CD4-positive, alpha-beta memory T cell (primary cell): ENCODE results near the gene TBL1X. TPM values are rescaled to one million over a fixed set of nuclear protein-coding genes. Genes with fewer than 3 reads are reported as not detected.

ENCODE experiments used
- CTCF ChIA-PET: fragments of 350-600 bp; sonication (Branson Sonifier 250); formaldehyde crosslinking; loops from one replicate; lab custom pipeline; 2021; ENCODE audit warnings: inconsistent platforms; ENCODE audit not compliant: partially characterized antibody; lab: Charles Lee
- POLR2A ChIA-PET: fragments of 350-600 bp; sonication (Branson Sonifier 250); formaldehyde crosslinking; loops from one replicate; lab custom pipeline; 2021; ENCODE audit not compliant: partially characterized antibody; lab: Charles Lee
- DNase-seq, 5 donors: peaks; one replicate each; pipeline versions ENCODE4 v3.0.0 to v3.0.0-alpha.2; 2020 to 2022; ENCODE audit warnings: mixed read lengths in 1 of 5
- H3K27ac ChIP-seq: one replicate; pipeline ENCODE4 v1.7.0; 2013; ENCODE audit warnings: low read depth, low read length
- H3K27me3 ChIP-seq: 2 replicates; pipeline ENCODE4 v1.7.0; 2013; ENCODE audit warnings: mild to moderate bottlenecking, low read length, moderate library complexity; ENCODE audit not compliant: insufficient read depth
- H3K36me3 ChIP-seq: 2 replicates; pipeline ENCODE4 v1.7.0; 2013; ENCODE audit warnings: mild to moderate bottlenecking, low read length, moderate library complexity; ENCODE audit not compliant: insufficient read depth
- H3K4me1 ChIP-seq: 2 replicates; pipeline ENCODE4 v1.7.0; 2013; ENCODE audit warnings: mild to moderate bottlenecking, low read length, moderate library complexity; ENCODE audit not compliant: insufficient read depth
- H3K4me3 ChIP-seq, 2 donors: one replicate each; pipeline ENCODE4 v1.7.0; 2013; ENCODE audit warnings: low read length in 2 of 2, mild to moderate bottlenecking in 1 of 2
- H3K9me3 ChIP-seq, 2 donors: one replicate each; pipeline ENCODE4 v1.7.0; 2013; ENCODE audit warnings: low read length in 2 of 2, control low read depth in 1 of 2; ENCODE audit not compliant: control insufficient read depth in 1 of 2
- H3K27ac Mint-ChIP-seq, 7 donors: one replicate each; pipeline ENCODE4 v1.8.0; 2020 to 2021; ENCODE audit warnings: mixed read lengths in 7 of 7, mild to moderate bottlenecking in 6 of 7, inconsistent platforms in 3 of 7, moderate library complexity in 3 of 7
- H3K27me3 Mint-ChIP-seq, 2 donors: one replicate each; pipeline ENCODE4 v1.8.0; 2020 to 2021; ENCODE audit warnings: mixed read lengths in 2 of 2
- H3K36me3 Mint-ChIP-seq, 2 donors: one replicate each; pipeline ENCODE4 v1.8.0; 2020 to 2021; ENCODE audit warnings: mixed read lengths in 2 of 2, inconsistent platforms in 1 of 2, mild to moderate bottlenecking in 1 of 2
- H3K4me1 Mint-ChIP-seq, 4 donors: one replicate each; pipeline ENCODE4 v1.8.0; 2020 to 2021; ENCODE audit warnings: mixed read lengths in 4 of 4, mild to moderate bottlenecking in 1 of 4
- H3K4me3 Mint-ChIP-seq, 8 donors: one replicate each; pipeline ENCODE4 v1.8.0; 2020 to 2021; ENCODE audit warnings: mixed read lengths in 8 of 8, mild to moderate bottlenecking in 7 of 8, moderate library complexity in 6 of 8, inconsistent platforms in 3 of 8
- H3K9me3 Mint-ChIP-seq, 8 donors: one replicate each; pipeline ENCODE4 v1.8.0; 2020 to 2021; ENCODE audit warnings: mixed read lengths in 8 of 8, mild to moderate bottlenecking in 5 of 8, inconsistent platforms in 3 of 8, moderate library complexity in 1 of 8
- intact Hi-C: fragments of 100-400 bp; cut with micrococcal nuclease; formaldehyde crosslinking; loops from one replicate; pipeline ENCODE4 v1.15.1; 2023
- polyA plus RNA-seq, 2 donors: library from polyadenylated mRNA; unstranded; fragments of 300-500 nt; fragmentation: Illumina TruSeq; gene quantifications; one replicate each; pipeline ENCODE4 v1.2.3, GENCODE V29; 2021
- total RNA-seq, 2 experiments: library from RNA; stranded (reverse); gene quantifications; one replicate each; pipeline ENCODE4 v1.2.3, GENCODE V29; 2021

TBL1X gene
- total and polyA plus RNA-seq, 4 experiments from 2014 or later, result 6.1 to 50.5 (median 34.3) TPM

DNA sequence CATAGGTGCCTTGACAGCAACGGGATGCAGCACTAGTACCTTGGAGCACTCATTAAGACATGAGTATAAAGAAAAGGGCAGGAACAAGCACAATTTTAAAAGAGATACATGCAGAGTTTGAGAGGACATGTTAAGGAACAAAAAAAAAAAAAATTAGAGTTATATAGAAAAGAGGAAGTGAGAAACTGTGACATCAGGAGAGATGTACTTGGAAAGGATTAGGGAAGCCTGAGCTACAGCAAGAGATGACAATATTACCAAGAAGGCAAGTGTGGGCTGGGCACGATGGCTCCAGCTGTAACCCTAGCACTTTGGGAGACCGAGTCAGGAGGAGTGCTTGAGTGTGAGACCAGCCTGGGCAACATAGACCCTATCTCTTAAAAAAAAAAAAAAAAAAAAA is 263.4 kb downstream of the TBL1X start:
- ChIA-PET CTCF (no interaction called here), POLR2A (no interaction called here)
- DNase-seq, result no peak
- Mint-ChIP-seq H3K4me1 (no peaks in the 10 kb centered on the region), H3K36me3 (peaks cover 3 to 6% of the 10 kb centered on the region in 2 donors), H3K27ac (no peak overlapping the region), H3K4me3 (no peak overlapping the region), H3K27me3 (no peaks in the 10 kb centered on the region), H3K9me3 (peaks cover 0 to 47% (median 31%) of the 10 kb centered on the region in 8 donors)
- Histone ChIP-seq H3K27ac (no peak overlapping the region), H3K4me3 (no peak overlapping the region), H3K36me3 (no peaks in the 10 kb centered on the region), H3K4me1 (no peaks in the 10 kb centered on the region), H3K27me3 (no peaks in the 10 kb centered on the region), H3K9me3 (no peaks in the 10 kb centered on the region)
- intact Hi-C loops, result no loop called here

DNA sequence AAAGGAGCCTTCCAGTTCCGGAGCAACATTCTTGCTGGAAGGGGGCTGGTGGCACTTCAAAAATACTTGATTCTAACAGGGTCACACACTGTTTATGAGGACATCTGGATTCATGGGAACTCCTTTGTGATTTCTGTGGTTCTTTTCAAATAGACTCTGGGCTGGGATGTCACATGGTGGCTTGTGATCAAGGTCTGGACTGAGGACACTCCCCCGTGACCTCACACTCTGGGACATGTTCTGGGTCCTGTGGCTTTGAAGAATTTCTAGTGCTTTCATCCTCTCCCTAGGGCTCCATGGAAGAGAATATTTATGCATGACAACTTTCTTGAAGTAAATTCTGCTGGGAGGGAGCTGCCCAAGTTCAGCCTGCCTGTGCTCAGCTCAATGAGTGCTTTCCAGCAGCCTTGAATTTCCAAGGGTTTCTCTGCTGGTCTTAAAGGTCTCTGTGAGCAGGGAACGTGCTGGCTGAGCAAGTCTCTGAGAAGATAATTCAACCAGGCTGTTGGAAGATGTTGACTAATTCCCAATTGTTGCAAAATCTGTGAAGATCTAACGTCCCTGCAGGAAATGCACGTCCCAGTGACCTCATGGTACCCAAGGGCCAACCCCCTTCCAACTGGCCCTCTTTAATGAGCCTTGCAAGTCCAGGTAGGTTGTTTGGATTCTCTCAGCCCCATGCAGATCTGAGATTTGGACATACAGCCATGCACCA is 264.5 kb downstream of the TBL1X start:
- no peak overlapping the region for H3K27ac Mint-ChIP-seq
- Histone ChIP-seq H3K27ac (no peak overlapping the region), H3K9me3 (no peaks in the 10 kb centered on the region), H3K4me1 (no peaks in the 10 kb centered on the region), H3K4me3 (no peak overlapping the region), H3K36me3 (no peaks in the 10 kb centered on the region), H3K27me3 (no peaks in the 10 kb centered on the region)
- no peaks in the 10 kb centered on the region for H3K4me1 Mint-ChIP-seq
- H3K27me3 Mint-ChIP-seq, result no peaks in the 10 kb centered on the region
- ChIA-PET CTCF (no interaction called here), POLR2A (no interaction called here)
- DNase-seq, result no peak
- peaks cover 1 to 3% of the 10 kb centered on the region in 2 donors for H3K36me3 Mint-ChIP-seq
- intact Hi-C loops, result no loop called here
- H3K4me3 Mint-ChIP-seq, result no peak overlapping the region
- H3K9me3 Mint-ChIP-seq, result peaks cover 0 to 39% (median 28%) of the 10 kb centered on the region in 8 donors

DNA sequence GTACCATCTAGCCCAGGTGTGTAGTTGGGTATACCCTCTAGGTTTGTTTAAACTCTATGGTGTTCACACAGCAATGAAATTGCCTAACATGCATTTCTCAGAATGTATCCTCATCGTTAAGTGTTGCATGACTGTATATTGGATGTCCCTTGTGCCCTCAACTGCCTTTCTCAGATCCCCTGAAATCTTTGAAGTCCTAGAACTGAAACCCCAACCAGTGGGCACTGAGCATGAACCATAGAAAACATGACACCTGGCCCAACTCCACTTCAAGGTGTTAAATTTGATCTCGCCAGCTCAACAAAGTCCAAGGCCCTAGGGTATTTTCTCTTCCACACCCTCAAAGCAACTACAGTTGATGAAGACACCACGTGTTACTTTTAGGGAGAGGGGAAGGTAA is 265.2 kb downstream of the TBL1X start:
- H3K4me1 ChIP-seq, result no peaks in the 10 kb centered on the region
- Mint-ChIP-seq H3K4me3 (no peak overlapping the region), H3K9me3 (peaks cover 0 to 32% (median 26%) of the 10 kb centered on the region in 8 donors), H3K27me3 (no peaks in the 10 kb centered on the region), H3K27ac (no peak overlapping the region), H3K4me1 (no peaks in the 10 kb centered on the region), H3K36me3 (peaks cover 1 to 3% of the 10 kb centered on the region in 2 donors)
- H3K27me3 ChIP-seq, result no peaks in the 10 kb centered on the region
- H3K27ac ChIP-seq, result no peak overlapping the region
- ChIA-PET POLR2A (no interaction called here), CTCF (no interaction called here)
- H3K36me3 ChIP-seq, result no peaks in the 10 kb centered on the region
- intact Hi-C loops, result no loop called here
- no peaks in the 10 kb centered on the region for H3K9me3 ChIP-seq
- no peak overlapping the region for H3K4me3 ChIP-seq
- DNase-seq, result no peak

DNA sequence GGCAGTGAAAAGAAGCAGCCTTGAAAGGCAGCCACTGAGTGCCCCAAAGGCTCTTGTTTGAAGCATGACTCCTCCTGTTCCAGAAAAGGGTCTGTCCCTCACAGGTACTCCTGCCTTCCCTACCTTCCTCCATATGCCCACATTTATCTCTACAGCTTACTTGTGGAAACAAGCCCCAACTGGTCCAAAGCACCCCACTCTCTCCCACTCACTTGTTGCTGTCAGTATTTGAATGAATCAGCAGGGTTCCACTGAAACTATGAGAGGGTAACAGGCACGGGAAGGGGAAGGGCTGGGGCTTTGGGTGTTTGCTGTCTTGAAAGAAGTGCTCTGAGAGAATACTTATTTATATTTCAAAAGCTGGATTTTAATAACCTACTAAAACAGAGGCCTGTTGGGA is 265.9 kb downstream of the TBL1X start:
- Mint-ChIP-seq H3K4me3 (no peak overlapping the region), H3K9me3 (peaks cover 0 to 29% (median 25%) of the 10 kb centered on the region in 8 donors), H3K4me1 (no peaks in the 10 kb centered on the region), H3K27me3 (no peaks in the 10 kb centered on the region), H3K36me3 (peaks cover 1 to 3% of the 10 kb centered on the region in 2 donors), H3K27ac (no peak overlapping the region)
- DNase-seq, result no peak
- Histone ChIP-seq H3K4me3 (no peak overlapping the region), H3K27me3 (no peaks in the 10 kb centered on the region), H3K4me1 (no peaks in the 10 kb centered on the region), H3K36me3 (no peaks in the 10 kb centered on the region), H3K27ac (no peak overlapping the region), H3K9me3 (no peaks in the 10 kb centered on the region)
- ChIA-PET POLR2A (no interaction called here), CTCF (no interaction called here)
- intact Hi-C loops, result no loop called here

DNA sequence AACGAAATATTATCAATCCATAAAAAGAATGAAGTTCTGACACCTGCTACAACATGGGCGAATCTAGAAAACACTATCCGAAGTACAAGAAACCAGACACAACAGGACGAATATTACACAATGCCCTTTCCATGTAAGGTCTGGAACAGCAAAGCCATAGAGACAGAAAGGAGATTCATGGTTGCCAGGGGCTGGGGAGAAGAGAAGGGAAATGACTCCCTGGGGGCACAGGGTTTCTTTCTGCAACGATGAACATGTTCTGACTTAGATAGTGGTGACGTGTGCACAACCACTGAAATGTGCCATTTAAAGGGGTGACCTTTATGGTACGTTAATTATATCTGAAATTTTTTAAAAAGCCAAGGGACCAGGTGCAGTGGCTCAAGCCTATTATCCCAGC is 272.5 kb downstream of the TBL1X start:
- Histone ChIP-seq H3K27ac (no peak overlapping the region), H3K9me3 (no peaks in the 10 kb centered on the region), H3K27me3 (no peaks in the 10 kb centered on the region), H3K4me1 (no peaks in the 10 kb centered on the region), H3K4me3 (no peak overlapping the region), H3K36me3 (no peaks in the 10 kb centered on the region)
- intact Hi-C loops, result no loop called here
- peaks cover 2 to 3% of the 10 kb centered on the region in 2 donors for H3K27me3 Mint-ChIP-seq
- no peak overlapping the region for H3K27ac Mint-ChIP-seq
- POLR2A ChIA-PET, result no interaction called here
- DNase-seq, result no peak
- no peaks in the 10 kb centered on the region for H3K36me3 Mint-ChIP-seq
- no peaks in the 10 kb centered on the region for H3K4me1 Mint-ChIP-seq
- CTCF ChIA-PET, result no interaction called here
- no peak overlapping the region for H3K4me3 Mint-ChIP-seq
- H3K9me3 Mint-ChIP-seq, result peaks cover 0 to 6% (median 2%) of the 10 kb centered on the region in 8 donors

DNA sequence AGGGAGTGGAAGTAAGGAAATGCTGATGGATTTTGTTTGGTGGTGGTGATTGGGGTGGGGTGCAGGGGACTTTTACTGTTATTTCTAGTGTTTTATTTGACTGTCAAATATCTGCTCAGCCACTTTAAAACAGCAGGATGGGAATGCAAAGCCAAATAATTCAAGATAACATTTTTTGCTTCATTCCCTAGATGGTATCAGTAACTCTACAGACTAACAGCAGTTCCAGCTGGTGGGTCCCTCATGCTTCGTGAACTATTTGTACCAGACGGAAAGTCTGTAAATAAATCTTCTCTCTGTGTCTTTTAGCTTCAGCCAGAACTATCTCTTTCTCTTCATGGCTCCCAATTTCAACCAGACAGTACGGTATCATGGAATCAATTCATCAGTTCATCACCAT is 273.3 kb downstream of the TBL1X start:
- POLR2A ChIA-PET, result no interaction called here
- H3K9me3 Mint-ChIP-seq, result peaks cover 0 to 6% (median 2%) of the 10 kb centered on the region in 8 donors
- Histone ChIP-seq H3K27me3 (no peaks in the 10 kb centered on the region), H3K4me3 (no peak overlapping the region), H3K4me1 (no peaks in the 10 kb centered on the region), H3K9me3 (no peaks in the 10 kb centered on the region), H3K27ac (no peak overlapping the region), H3K36me3 (no peaks in the 10 kb centered on the region)
- CTCF ChIA-PET, result no interaction called here
- H3K27ac Mint-ChIP-seq, result peak overlapping the region in 1 of 7 donors; percentile 23
- H3K4me1 Mint-ChIP-seq, result no peaks in the 10 kb centered on the region
- H3K36me3 Mint-ChIP-seq, result no peaks in the 10 kb centered on the region
- intact Hi-C loops, result no loop called here
- peaks cover 2 to 3% of the 10 kb centered on the region in 2 donors for H3K27me3 Mint-ChIP-seq
- no peak for DNase-seq
- H3K4me3 Mint-ChIP-seq, result no peak overlapping the region

DNA sequence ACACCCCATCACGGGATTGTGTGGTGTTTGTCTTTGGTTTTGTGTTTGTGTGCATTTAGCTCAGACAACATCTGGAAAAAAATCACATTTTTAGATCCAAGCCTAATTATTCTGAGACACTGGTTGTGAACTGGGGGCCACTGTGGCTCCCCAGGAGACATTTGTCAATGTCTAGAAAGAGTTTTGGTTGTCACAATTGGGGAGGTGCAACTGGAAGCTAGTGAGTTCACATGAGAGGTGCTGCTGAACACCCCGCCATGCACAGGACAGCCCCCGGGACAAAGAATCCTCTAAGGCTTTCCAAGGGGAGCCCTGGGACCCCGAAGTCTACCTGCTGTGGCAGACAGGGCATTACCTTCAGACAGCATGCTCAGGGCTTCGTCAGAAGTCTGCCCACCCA is 274.3 kb downstream of the TBL1X start:
- H3K4me1 Mint-ChIP-seq, result peaks cover 0 to 1% (median 0%) of the 10 kb centered on the region in 4 donors
- intact Hi-C loops, result no loop called here
- ChIA-PET POLR2A (no interaction called here), CTCF (no interaction called here)
- H3K27me3 Mint-ChIP-seq, result peaks cover 2 to 3% of the 10 kb centered on the region in 2 donors
- Histone ChIP-seq H3K4me3 (no peak overlapping the region), H3K9me3 (no peaks in the 10 kb centered on the region), H3K27ac (no peak overlapping the region), H3K4me1 (no peaks in the 10 kb centered on the region), H3K36me3 (no peaks in the 10 kb centered on the region), H3K27me3 (no peaks in the 10 kb centered on the region)
- DNase-seq, result no peak
- no peak overlapping the region for H3K27ac Mint-ChIP-seq
- H3K4me3 Mint-ChIP-seq, result no peak overlapping the region
- no peaks in the 10 kb centered on the region for H3K36me3 Mint-ChIP-seq
- H3K9me3 Mint-ChIP-seq, result peaks cover 0 to 9% (median 4%) of the 10 kb centered on the region in 8 donors
